ENCODE data around the gene DYRK4. TPM values are rescaled to one million over a fixed set of nuclear protein-coding genes. Genes with fewer than 3 reads are reported as not detected.

DYRK4 gene
- total RNA-seq, 1 experiment from 2014 or later: 58.6 TPM

- Histone ChIP-seq H3K4me1 (ENCODE audit: insufficient read depth, low read length) (no peaks in the 10 kb centered on the region), H3K9ac (ENCODE audit: low read length) (no peak overlapping the region), H2AFZ (ENCODE audit: low read length) (no peak overlapping the region), H3K9me3 (ENCODE audit: low read length) (no peaks in the 10 kb centered on the region), H3K79me2 (ENCODE audit: low read length) (no peaks in the 10 kb centered on the region), H3K27me3 (ENCODE audit: low read length) (no peaks in the 10 kb centered on the region), H3K36me3 (ENCODE audit: low read depth, low read length) (0 out of 2 replicates have a peak, but pooled peaks cover 2% of the 10 kb centered on the region), H3K4me2 (ENCODE audit: low read length) (no peak overlapping the region), H4K20me1 (ENCODE audit: low read length) (no peaks in the 10 kb centered on the region), H3F3A (ENCODE audit: low read length, unreplicated experiment) (no peaks in the 10 kb centered on the region), H3K4me3 (ENCODE audit: low read length) (no peak overlapping the region), H3K27ac (ENCODE audit: low read length) (no peak overlapping the region), H3K9me2 (replicated peaks; ENCODE audit: low read length) (no peaks in the 10 kb centered on the region)
- no peak for ATAC-seq
- intact Hi-C loops (cut with micrococcal nuclease): loop anchor here (1.0 to 5.0 kb wide), 3 partner anchors 106 to 220 kb away; no protein-coding TSS in a partner anchor
- ChIA-PET POLR2A (ENCODE audit: unreplicated experiment) (no interaction called here), CTCF (no interaction called here)
- BruUV-seq (replicated peaks): no TSS peak
- TF ChIP-seq, protein P1, sequence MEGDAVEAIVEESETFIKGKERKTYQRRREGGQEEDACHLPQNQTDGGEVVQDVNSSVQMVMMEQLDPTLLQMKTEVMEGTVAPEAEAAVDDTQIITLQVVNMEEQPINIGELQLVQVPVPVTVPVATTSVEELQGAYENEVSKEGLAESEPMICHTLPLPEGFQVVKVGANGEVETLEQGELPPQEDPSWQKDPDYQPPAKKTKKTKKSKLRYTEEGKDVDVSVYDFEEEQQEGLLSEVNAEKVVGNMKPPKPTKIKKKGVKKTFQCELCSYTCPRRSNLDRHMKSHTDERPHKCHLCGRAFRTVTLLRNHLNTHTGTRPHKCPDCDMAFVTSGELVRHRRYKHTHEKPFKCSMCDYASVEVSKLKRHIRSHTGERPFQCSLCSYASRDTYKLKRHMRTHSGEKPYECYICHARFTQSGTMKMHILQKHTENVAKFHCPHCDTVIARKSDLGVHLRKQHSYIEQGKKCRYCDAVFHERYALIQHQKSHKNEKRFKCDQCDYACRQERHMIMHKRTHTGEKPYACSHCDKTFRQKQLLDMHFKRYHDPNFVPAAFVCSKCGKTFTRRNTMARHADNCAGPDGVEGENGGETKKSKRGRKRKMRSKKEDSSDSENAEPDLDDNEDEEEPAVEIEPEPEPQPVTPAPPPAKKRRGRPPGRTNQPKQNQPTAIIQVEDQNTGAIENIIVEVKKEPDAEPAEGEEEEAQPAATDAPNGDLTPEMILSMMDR (conservative IDR thresholded peaks at IDR 0.05; ENCODE audit: low read depth, low read length): 0 out of 2 replicates have a peak, but pooled peaks have one; percentile 37
- no peak for TF ChIP-seq EZH2 (IDR thresholded peaks at IDR 0.05; ENCODE audit: low read length, unreplicated experiment)
- peak; percentile 31 for DNase-seq
These were observed 35.0 kb upstream of the DYRK4 start for GRCh38 chr12:4526923-4527546.

GRCh38 chr12:4530160-4530559 lies 31.8 kb upstream of the DYRK4 start:
- no peaks in the 10 kb centered on the region for H3K27me3 ChIP-seq (ENCODE audit: low read length)
- no peak overlapping the region for H3K9ac ChIP-seq (ENCODE audit: low read length)
- TF ChIP-seq EZH2phosphoT487 (IDR thresholded peaks at IDR 0.05; ENCODE audit: borderline replicate concordance, low read length): no peak
- TF ChIP-seq EZH2 (IDR thresholded peaks at IDR 0.05; ENCODE audit: low read length, unreplicated experiment): no peak
- TF ChIP-seq, protein P1 (conservative IDR thresholded peaks at IDR 0.05; ENCODE audit: low read depth, low read length): no peak
- H2AFZ ChIP-seq (ENCODE audit: low read length): no peak overlapping the region
- H3F3A ChIP-seq (ENCODE audit: low read length, unreplicated experiment): no peaks in the 10 kb centered on the region
- no peaks in the 10 kb centered on the region for H3K79me2 ChIP-seq (ENCODE audit: low read length)
- H3K4me2 ChIP-seq (ENCODE audit: low read length): no peak overlapping the region
- intact Hi-C loops (cut with micrococcal nuclease): no loop called here
- H3K4me1 ChIP-seq (ENCODE audit: insufficient read depth, low read length): no peaks in the 10 kb centered on the region
- DNase-seq (no peak), ATAC-seq (no peak)
- H3K4me3 ChIP-seq (ENCODE audit: low read length): no peak overlapping the region
- no peaks in the 10 kb centered on the region for H3K9me2 ChIP-seq (replicated peaks; ENCODE audit: low read length)
- POLR2A ChIA-PET (ENCODE audit: unreplicated experiment): no interaction called here
- H3K27ac ChIP-seq (ENCODE audit: low read length): no peak overlapping the region
- no TSS peak for BruUV-seq (replicated peaks)
- no peaks in the 10 kb centered on the region for H3K9me3 ChIP-seq (ENCODE audit: low read length)
- no peaks in the 10 kb centered on the region for H4K20me1 ChIP-seq (ENCODE audit: low read length)
- 0 out of 2 replicates have a peak, but pooled peaks cover 2% of the 10 kb centered on the region for H3K36me3 ChIP-seq (ENCODE audit: low read depth, low read length)
- CTCF ChIA-PET: no interaction called here

GRCh38 chr12:4530982-4531586 lies 30.9 kb upstream of the DYRK4 start:
- BruUV-seq (replicated peaks): no TSS peak
- CTCF ChIA-PET: no interaction called here
- H3K9ac ChIP-seq (ENCODE audit: low read length): no peak overlapping the region
- no peak overlapping the region for H3K4me3 ChIP-seq (ENCODE audit: low read length)
- intact Hi-C loops (cut with micrococcal nuclease): no loop called here
- H4K20me1 ChIP-seq (ENCODE audit: low read length): no peaks in the 10 kb centered on the region
- no peaks in the 10 kb centered on the region for H3K27me3 ChIP-seq (ENCODE audit: low read length)
- H3K9me2 ChIP-seq (replicated peaks; ENCODE audit: low read length): no peaks in the 10 kb centered on the region
- no peaks in the 10 kb centered on the region for H3K9me3 ChIP-seq (ENCODE audit: low read length)
- no peaks in the 10 kb centered on the region for H3F3A ChIP-seq (ENCODE audit: low read length, unreplicated experiment)
- no peak for DNase-seq
- H3K36me3 ChIP-seq (ENCODE audit: low read depth, low read length): 0 out of 2 replicates have a peak, but pooled peaks cover 2% of the 10 kb centered on the region
- H3K79me2 ChIP-seq (ENCODE audit: low read length): no peaks in the 10 kb centered on the region
- no peaks in the 10 kb centered on the region for H3K4me1 ChIP-seq (ENCODE audit: insufficient read depth, low read length)
- no peak overlapping the region for H2AFZ ChIP-seq (ENCODE audit: low read length)
- POLR2A ChIA-PET (ENCODE audit: unreplicated experiment): no interaction called here
- ATAC-seq: no peak
- TF ChIP-seq EZH2 (IDR thresholded peaks at IDR 0.05; ENCODE audit: low read length, unreplicated experiment): no peak
- H3K4me2 ChIP-seq (ENCODE audit: low read length): no peak overlapping the region
- no peak overlapping the region for H3K27ac ChIP-seq (ENCODE audit: low read length)
